GM23338 (cell line): ENCODE results near the gene SNTB2. TPM values are rescaled to one million over a fixed set of nuclear protein-coding genes. Genes with fewer than 3 reads are reported as not detected.

ENCODE experiments used
- ATAC-seq: fragments of 200-7000 bp; cut with Tn5 transposase; 3 replicates; pipeline ENCODE4 v1.9.1; 2020
- DNase-seq: peaks from one replicate; pipeline ENCODE4 v3.0.0-alpha.2; 2015; ENCODE audit warnings: low spot score
- H2AFZ ChIP-seq: fragments of 200-600 bp; sonication (generic); 2 replicates; pipeline ENCODE4 v1.8.0; 2016; ENCODE audit warnings: antibody characterized with exemption, mild to moderate bottlenecking, moderate library complexity
- H3F3A ChIP-seq: fragments of 200-600 bp; sonication (generic); replicated peaks from 2 replicates; pipeline ENCODE4 v1.8.0; 2017; ENCODE audit warnings: antibody characterized with exemption, mixed run types, low read depth
- H3K27ac ChIP-seq: fragments of 200-600 bp; sonication (generic); 2 replicates; pipeline ENCODE4 v1.6.1; 2016; ENCODE audit warnings: low read depth
- H3K27me3 ChIP-seq: fragments of 200-600 bp; sonication (generic); 2 replicates; pipeline ENCODE4 v1.8.0; 2016; ENCODE audit warnings: mild to moderate bottlenecking, mixed run types, moderate library complexity; ENCODE audit not compliant: insufficient read depth
- H3K36me3 ChIP-seq: fragments of 200-600 bp; sonication (generic); 2 replicates; pipeline ENCODE4 v1.8.0; 2016; ENCODE audit warnings: mild to moderate bottlenecking; ENCODE audit not compliant: insufficient read depth
- H3K4me1 ChIP-seq: fragments of 200-600 bp; sonication (generic); 2 replicates; pipeline ENCODE4 v1.8.0; 2016; ENCODE audit warnings: mild to moderate bottlenecking, moderate library complexity; ENCODE audit not compliant: insufficient read depth
- H3K4me2 ChIP-seq: fragments of 200-600 bp; sonication (generic); 2 replicates; pipeline ENCODE4 v1.7.1; 2017; ENCODE audit warnings: mixed run types
- H3K4me3 ChIP-seq: fragments of 200-600 bp; sonication (generic); 2 replicates; pipeline ENCODE4 v1.6.1; 2016; ENCODE audit warnings: mixed run types
- H3K79me2 ChIP-seq: fragments of 200-600 bp; sonication (generic); replicated peaks from 2 replicates; pipeline ENCODE4 v1.8.0; 2017; ENCODE audit warnings: mild to moderate bottlenecking; ENCODE audit not compliant: insufficient read depth
- H3K9me2 ChIP-seq: fragments of 200-600 bp; sonication (generic); 2 replicates; pipeline ENCODE4 v1.8.0; 2017; ENCODE audit not compliant: insufficient read depth
- H4K20me1 ChIP-seq: fragments of 200-600 bp; sonication (generic); replicated peaks from 2 replicates; pipeline ENCODE4 v1.8.0; 2017; ENCODE audit warnings: mild to moderate bottlenecking; ENCODE audit not compliant: insufficient read depth
- H3K27ac Mint-ChIP-seq: 2 replicates; pipeline ENCODE4 v1.8.0; 2020; ENCODE audit warnings: inconsistent platforms, mild to moderate bottlenecking, moderate library complexity, mixed read lengths
- H3K27me3 Mint-ChIP-seq: 3 replicates; pipeline ENCODE4 v1.8.0; 2022; ENCODE audit warnings: low read depth, mild to moderate bottlenecking, moderate library complexity, mixed read lengths, inconsistent platforms; ENCODE audit not compliant: insufficient read depth, poor library complexity
- H3K36me3 Mint-ChIP-seq: 3 replicates; pipeline ENCODE4 v1.8.0; 2021; ENCODE audit warnings: low read depth, mild to moderate bottlenecking, inconsistent platforms, moderate library complexity, mixed read lengths
- H3K4me1 Mint-ChIP-seq: 3 replicates; pipeline ENCODE4 v1.8.0; 2020; ENCODE audit warnings: mild to moderate bottlenecking, inconsistent platforms, mixed read lengths
- H3K4me3 Mint-ChIP-seq: 3 replicates; pipeline ENCODE4 v1.8.0; 2021; ENCODE audit warnings: moderate library complexity, mild to moderate bottlenecking, inconsistent platforms, mixed read lengths
- H3K9me3 Mint-ChIP-seq: 3 replicates; pipeline ENCODE4 v1.8.0; 2020; ENCODE audit warnings: moderate library complexity, mild to moderate bottlenecking, inconsistent platforms, mixed read lengths
- CREB1 ChIP-seq: fragments of 250-450 bp; sonication (Bioruptor Pico); IDR thresholded peaks from 2 replicates; pipeline ENCODE4 v1.5.0; 2020; ENCODE audit warnings: low read depth, mild to moderate bottlenecking, moderate library complexity
- EZH2phosphoT487 ChIP-seq: fragments of 200-600 bp; sonication (generic); IDR thresholded peaks from one replicate; pipeline ENCODE4 v1.8.1; 2018; ENCODE audit warnings: antibody characterized with exemption; ENCODE audit not compliant: unreplicated experiment
- polyA plus RNA-seq: library from polyadenylated mRNA; unstranded; fragments of >200 nt; fragmentation: Nextera tagmentation; extraction: Ambion mirVana; gene quantifications from 2 replicates; pipeline ENCODE4 v1.2.1, GENCODE V29; 2016
- total RNA-seq: library from RNA; depleted of rRNA; stranded (reverse); fragments of >200 nt; shearing (Covaris generic); gene quantifications from 2 replicates; pipeline ENCODE4 v1.2.3, GENCODE V29; 2014
- TF ChIP-seq, protein P1 (sequence below): fragments of 250-450 bp; sonication (Bioruptor Pico); IDR thresholded peaks from 2 replicates; pipeline ENCODE4 v1.5.0; 2020; ENCODE audit warnings: mild to moderate bottlenecking, moderate library complexity
- TF ChIP-seq, protein P2 (sequence below): IDR thresholded peaks from 2 replicates; pipeline ENCODE4 v1.6.1; 2016; ENCODE audit warnings: antibody characterized with exemption

SNTB2 gene
- total and polyA plus RNA-seq, 2 experiments from 2014 or later, result 4.8 to 42.7 TPM

DNA sequence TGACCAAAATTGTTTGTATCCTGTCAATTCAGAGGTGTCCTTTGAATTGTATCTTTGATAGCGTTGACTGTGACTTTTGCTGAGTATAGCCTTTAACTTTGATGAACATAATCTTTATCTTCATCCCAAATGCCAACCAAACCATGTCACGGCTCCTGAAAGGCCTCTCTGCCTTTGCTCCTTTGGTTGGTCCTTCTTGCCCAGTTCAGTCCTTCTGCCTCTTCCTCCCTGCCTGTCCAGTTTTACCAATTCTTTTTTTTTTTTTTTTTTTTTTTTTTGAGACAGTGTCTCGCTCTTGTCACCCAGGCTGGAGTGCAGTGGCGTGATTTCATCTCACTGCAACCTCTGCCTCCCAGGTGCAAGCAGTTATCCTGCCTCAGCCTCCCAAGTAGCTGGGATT lies 111.3 kb downstream of the SNTB2 start (continued):
- TF ChIP-seq, protein P1, sequence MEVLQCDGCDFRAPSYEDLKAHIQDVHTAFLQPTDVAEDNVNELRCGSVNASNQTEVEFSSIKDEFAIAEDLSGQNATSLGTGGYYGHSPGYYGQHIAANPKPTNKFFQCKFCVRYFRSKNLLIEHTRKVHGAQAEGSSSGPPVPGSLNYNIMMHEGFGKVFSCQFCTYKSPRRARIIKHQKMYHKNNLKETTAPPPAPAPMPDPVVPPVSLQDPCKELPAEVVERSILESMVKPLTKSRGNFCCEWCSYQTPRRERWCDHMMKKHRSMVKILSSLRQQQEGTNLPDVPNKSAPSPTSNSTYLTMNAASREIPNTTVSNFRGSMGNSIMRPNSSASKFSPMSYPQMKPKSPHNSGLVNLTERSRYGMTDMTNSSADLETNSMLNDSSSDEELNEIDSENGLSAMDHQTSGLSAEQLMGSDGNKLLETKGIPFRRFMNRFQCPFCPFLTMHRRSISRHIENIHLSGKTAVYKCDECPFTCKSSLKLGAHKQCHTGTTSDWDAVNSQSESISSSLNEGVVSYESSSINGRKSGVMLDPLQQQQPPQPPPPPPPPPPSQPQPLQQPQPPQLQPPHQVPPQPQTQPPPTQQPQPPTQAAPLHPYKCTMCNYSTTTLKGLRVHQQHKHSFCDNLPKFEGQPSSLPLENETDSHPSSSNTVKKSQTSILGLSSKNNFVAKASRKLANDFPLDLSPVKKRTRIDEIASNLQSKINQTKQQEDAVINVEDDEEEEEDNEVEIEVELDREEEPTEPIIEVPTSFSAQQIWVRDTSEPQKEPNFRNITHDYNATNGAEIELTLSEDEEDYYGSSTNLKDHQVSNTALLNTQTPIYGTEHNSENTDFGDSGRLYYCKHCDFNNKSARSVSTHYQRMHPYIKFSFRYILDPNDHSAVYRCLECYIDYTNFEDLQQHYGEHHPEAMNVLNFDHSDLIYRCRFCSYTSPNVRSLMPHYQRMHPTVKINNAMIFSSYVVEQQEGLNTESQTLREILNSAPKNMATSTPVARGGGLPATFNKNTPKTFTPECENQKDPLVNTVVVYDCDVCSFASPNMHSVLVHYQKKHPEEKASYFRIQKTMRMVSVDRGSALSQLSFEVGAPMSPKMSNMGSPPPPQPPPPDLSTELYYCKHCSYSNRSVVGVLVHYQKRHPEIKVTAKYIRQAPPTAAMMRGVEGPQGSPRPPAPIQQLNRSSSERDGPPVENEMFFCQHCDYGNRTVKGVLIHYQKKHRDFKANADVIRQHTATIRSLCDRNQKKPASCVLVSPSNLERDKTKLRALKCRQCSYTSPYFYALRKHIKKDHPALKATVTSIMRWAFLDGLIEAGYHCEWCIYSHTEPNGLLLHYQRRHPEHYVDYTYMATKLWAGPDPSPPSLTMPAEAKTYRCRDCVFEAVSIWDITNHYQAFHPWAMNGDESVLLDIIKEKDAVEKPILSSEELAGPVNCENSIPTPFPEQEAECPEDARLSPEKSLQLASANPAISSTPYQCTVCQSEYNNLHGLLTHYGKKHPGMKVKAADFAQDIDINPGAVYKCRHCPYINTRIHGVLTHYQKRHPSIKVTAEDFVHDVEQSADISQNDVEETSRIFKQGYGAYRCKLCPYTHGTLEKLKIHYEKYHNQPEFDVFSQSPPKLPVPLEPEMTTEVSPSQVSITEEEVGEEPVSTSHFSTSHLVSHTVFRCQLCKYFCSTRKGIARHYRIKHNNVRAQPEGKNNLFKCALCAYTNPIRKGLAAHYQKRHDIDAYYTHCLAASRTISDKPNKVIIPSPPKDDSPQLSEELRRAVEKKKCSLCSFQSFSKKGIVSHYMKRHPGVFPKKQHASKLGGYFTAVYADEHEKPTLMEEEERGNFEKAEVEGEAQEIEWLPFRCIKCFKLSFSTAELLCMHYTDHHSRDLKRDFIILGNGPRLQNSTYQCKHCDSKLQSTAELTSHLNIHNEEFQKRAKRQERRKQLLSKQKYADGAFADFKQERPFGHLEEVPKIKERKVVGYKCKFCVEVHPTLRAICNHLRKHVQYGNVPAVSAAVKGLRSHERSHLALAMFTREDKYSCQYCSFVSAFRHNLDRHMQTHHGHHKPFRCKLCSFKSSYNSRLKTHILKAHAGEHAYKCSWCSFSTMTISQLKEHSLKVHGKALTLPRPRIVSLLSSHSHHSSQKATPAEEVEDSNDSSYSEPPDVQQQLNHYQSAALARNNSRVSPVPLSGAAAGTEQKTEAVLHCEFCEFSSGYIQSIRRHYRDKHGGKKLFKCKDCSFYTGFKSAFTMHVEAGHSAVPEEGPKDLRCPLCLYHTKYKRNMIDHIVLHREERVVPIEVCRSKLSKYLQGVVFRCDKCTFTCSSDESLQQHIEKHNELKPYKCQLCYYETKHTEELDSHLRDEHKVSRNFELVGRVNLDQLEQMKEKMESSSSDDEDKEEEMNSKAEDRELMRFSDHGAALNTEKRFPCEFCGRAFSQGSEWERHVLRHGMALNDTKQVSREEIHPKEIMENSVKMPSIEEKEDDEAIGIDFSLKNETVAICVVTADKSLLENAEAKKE (CRISPR knock-in tag), result no peak
- TF ChIP-seq, protein P2, sequence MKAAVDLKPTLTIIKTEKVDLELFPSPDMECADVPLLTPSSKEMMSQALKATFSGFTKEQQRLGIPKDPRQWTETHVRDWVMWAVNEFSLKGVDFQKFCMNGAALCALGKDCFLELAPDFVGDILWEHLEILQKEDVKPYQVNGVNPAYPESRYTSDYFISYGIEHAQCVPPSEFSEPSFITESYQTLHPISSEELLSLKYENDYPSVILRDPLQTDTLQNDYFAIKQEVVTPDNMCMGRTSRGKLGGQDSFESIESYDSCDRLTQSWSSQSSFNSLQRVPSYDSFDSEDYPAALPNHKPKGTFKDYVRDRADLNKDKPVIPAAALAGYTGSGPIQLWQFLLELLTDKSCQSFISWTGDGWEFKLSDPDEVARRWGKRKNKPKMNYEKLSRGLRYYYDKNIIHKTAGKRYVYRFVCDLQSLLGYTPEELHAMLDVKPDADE, result no peak
- TF ChIP-seq CREB1 (CRISPR knock-in tag) (no peak), EZH2phosphoT487 (no peak)

DNA sequence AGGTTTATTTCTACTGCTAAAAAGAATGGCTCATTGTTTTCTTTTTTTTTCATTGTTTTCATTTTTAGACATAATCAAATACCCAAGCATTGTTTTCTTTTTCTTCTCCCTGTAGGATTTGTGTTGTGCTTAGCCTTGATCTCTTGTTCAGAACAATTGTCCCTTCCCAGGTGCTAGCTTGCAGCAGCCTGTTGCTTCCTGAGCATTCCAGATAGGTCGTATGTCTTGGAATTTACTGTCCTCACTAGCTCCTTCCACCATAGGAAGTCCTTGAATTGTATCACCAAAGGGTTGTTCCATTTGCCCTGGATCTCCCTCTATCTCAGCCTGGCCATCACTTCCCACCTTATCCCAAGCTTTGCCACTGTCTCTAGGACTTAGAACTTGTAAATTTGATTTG lies 114.2 kb downstream of the SNTB2 start:
- H3K4me3 ChIP-seq, result no peak overlapping the region
- no peak overlapping the region for H3K27ac Mint-ChIP-seq
- H3K36me3 ChIP-seq, result 0 out of 2 replicates have a peak, but pooled peaks cover 3% of the 10 kb centered on the region
- no peaks in the 10 kb centered on the region for H3K27me3 ChIP-seq
- no peak overlapping the region for H3K4me3 Mint-ChIP-seq
- no peaks in the 10 kb centered on the region for H4K20me1 ChIP-seq
- no peak overlapping the region for H2AFZ ChIP-seq
- DNase-seq (no peak), ATAC-seq (no peak)
- no peaks in the 10 kb centered on the region for H3K9me2 ChIP-seq
- no peaks in the 10 kb centered on the region for H3K79me2 ChIP-seq
- H3K27ac ChIP-seq, result no peak overlapping the region
- H3K27me3 Mint-ChIP-seq, result peaks cover 1% of the 10 kb centered on the region
- H3K4me2 ChIP-seq, result no peak overlapping the region
- H3K36me3 Mint-ChIP-seq, result peaks cover 15% of the 10 kb centered on the region
- H3K4me1 Mint-ChIP-seq, result no peaks in the 10 kb centered on the region
- H3K4me1 ChIP-seq, result peaks cover 4% of the 10 kb centered on the region; the same call in 1 of the 2 replicates
- peaks cover 4% of the 10 kb centered on the region; the same call in 1 of the 2 replicates for H3F3A ChIP-seq
- H3K9me3 Mint-ChIP-seq, result no peaks in the 10 kb centered on the region
- TF ChIP-seq, protein P1 (CRISPR knock-in tag), result no peak
